GM12801 (cell line): ENCODE results near the gene EHD4.

Experiments
- CTCF ChIP-seq: IDR thresholded peaks from one replicate; pipeline ENCODE4 v1.5.1; 2011; ENCODE audit warnings: control low read depth; ENCODE audit not compliant: insufficient read length; ENCODE audit errors: extremely low read depth

The EHD4 gene

GRCh38 chr15:41936649-41937567, 35.4 kb downstream of the EHD4 start:
- no peak for TF ChIP-seq CTCF

- TF ChIP-seq CTCF, result no peak
Observed at GRCh38 chr15:41936155-41936554, 36.2 kb downstream of the EHD4 start.

- TF ChIP-seq CTCF, result no peak
Observed at GRCh38 chr15:41935566-41936020, 36.8 kb downstream of the EHD4 start.

- TF ChIP-seq CTCF, result no peak
Observed at GRCh38 chr15:41934843-41935242, 37.5 kb downstream of the EHD4 start.

- TF ChIP-seq CTCF, result no peak
Observed at GRCh38 chr15:41933771-41934170, 38.6 kb downstream of the EHD4 start.

- no peak for TF ChIP-seq CTCF
Observed at GRCh38 chr15:41933326-41933725, 39.0 kb downstream of the EHD4 start.

- no peak for TF ChIP-seq CTCF
Observed at GRCh38 chr15:41932511-41933289, 39.7 kb downstream of the EHD4 start.
